ENCODE results near the gene FKBP11.
A peak's percentile ranks its signal among the peaks of the same experiment; 100 is the strongest.

FKBP11 gene

GRCh38 chr12:48957141-48958048 lies 32.1 kb upstream of the FKBP11 start, which contains the start of gene ARF3:
Gene ARF3, minus strand, starts transcription at chr12:48957487. Its CDS starts 16,392 bp downstream, at chr12:48941095.
- intact Hi-C loops (cut with DNase I) = no loop called here
- DNase-seq = peak; percentile 80 to 98 (median 94)

DNA sequence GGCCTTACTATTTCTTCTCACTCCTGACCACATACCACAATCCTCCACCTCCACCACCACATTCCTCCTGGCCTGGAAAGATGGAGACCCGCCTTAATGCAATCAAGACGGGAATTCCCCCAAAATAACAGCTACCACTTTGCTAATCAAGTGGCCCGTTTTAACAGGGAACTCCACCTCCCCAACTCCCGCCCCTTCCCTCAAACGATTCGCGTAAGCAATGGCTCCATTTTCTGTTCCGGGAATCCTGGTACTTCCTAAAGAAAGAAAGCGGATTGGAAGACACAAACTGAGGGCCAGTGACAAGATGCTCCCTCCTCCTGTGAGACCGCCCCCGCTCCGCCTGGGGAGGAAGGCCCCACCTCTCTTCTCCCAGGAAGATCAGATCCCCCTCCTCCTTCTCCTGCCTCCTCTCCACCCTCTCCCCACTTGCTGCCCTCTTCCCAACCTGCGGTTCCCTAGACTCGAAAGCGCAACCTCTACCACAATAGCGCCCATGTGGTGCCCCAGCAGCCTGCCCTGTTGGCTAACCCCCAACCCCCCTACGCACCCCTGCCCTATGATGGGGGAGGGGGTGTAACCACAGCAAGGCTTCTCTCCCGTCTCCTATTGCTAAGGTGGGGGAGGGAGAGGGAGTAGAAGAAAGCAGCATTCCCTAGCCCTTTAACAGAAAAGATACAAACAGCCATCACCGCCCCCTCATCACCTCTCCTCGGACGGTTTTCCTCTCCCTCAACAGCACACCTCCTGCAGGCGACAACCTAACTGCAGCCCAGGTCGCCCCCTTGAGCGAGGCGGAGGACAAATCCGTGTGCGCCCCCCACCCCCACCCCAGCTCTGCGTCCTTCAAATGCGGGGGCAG lies 31.2 kb upstream of the FKBP11 start:
- peak; percentile 54 to 95 (median 83) for DNase-seq
- intact Hi-C loops (cut with DNase I) = no loop called here

DNA sequence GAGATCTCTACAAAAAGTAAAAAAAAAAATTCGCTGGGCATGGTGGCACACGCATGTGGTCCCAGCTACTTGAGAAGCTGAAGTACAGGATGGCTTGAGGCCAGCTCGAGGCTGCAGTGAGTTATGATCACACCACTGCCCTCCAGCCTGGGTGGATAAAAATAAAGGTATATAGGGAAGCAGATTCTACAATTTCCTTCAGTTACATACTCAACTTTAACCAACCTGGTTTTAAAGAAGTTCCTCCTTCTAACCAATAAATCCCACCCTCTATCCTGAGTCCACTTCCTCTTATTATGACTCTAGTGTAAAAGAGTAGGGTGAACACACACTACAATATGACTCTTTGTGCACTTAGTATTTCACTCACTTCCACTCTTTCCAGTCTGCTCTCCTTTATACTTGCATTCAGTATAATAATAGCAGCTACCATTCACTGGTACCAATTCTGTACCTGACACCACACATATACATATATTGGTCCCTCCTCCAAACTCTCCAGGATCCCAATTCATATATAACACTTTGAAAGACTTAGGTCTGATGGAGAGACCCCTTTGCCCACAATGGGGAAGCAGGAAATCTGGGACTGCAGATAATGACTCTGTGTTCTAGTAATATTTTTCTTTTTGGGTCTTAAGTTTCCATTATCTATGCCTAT lies 29.7 kb upstream of the FKBP11 start:
- intact Hi-C loops (cut with DNase I) = no loop called here
- no peak for DNase-seq

DNA sequence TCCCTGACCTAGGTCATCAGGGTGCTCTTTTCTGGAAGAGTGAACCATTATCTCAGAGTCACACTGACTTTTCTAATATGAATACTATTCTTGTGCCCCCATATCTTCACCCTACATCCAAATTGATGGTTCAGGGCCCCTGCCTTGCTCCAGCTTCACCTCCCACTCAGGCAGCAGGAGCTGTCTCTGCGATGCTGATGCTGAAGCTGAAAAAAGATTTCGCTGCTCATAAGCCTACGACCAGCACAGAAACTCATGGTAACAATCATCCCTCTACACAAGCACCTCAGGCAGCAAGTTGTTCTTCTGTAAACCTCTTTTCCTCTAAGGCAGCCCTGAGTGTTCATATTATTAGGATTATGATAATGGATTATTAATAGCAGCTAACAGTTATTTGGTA lies 28.8 kb upstream of the FKBP11 start:
- peak in 7 of 42 donors; percentile 27 to 68 (median 46) for DNase-seq
- intact Hi-C loops (cut with DNase I) = no loop called here

GRCh38 chr12:48952691-48953090 lies 27.4 kb upstream of the FKBP11 start:
- intact Hi-C loops (cut with DNase I) = no loop called here
- DNase-seq = no peak

- intact Hi-C loops (cut with DNase I) = no loop called here
- DNase-seq = no peak
These were observed 22.4 kb upstream of the FKBP11 start for GRCh38 chr12:48947727-48948126.

- no peak for DNase-seq
- intact Hi-C loops (cut with DNase I) = no loop called here
These were observed 21.7 kb upstream of the FKBP11 start for GRCh38 chr12:48946943-48947342.

- DNase-seq = no peak
- intact Hi-C loops (cut with DNase I) = no loop called here
These were observed 20.9 kb upstream of the FKBP11 start for GRCh38 chr12:48946205-48946604.

DNA sequence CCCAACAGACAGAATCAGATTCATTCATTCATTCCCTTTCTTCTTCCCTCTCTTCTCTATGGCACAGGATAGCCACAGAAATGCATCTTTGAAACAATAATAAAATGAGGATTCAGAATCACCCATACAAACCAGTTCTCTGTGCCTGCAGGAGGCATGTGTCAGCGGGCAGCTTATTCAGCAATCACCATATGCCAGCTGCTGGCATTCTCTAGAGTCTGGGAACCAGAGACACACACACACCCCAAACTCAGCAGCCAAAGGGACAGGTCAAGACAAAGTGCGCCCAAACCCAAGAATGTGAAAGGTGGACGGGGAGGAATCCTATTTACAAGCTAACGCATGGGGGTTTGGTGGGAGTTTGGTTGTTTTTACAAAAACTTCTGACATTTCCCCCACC lies 17.9 kb upstream of the FKBP11 start:
- intact Hi-C loops (cut with DNase I) = no loop called here

DNA sequence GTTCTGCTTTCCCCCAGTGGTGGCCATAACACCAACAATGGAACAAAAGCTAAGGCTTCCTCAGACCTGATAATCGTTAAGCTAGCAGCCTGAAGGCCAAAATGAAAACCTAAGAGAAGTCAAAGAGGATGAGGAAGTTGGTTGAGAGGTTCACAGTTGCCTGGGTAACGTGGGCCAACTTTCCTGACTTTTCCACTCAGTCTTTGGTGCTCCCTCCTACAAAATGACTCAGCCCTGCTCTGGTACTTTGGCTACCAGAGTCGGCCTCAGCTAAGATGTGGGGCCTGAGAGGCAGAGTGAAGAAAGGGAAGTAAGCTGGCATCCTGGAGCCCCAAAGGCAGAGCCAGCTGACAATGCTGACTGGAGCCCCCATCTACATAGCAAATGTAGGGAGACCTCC lies 14.9 kb upstream of the FKBP11 start:
- peak in 11 of 42 donors; percentile 8 to 66 (median 32) for DNase-seq
- intact Hi-C loops (cut with DNase I) = no loop called here

More for the DNA sequence above, 17.9 kb upstream of the FKBP11 start:
- no peak for DNase-seq

GRCh38 chr12:48938805-48939204 lies 13.5 kb upstream of the FKBP11 start:
- DNase-seq = peak in 17 of 42 donors; percentile 15 to 68 (median 32)
- intact Hi-C loops (cut with DNase I) = loop anchor here (5.0 kb wide), 1 partner anchor 82 kb away; no protein-coding TSS in a partner anchor

- DNase-seq = no peak
- intact Hi-C loops (cut with DNase I) = loop anchor here (5.0 kb wide), 1 partner anchor 80 kb away; no protein-coding TSS in a partner anchor
These were observed 11.9 kb upstream of the FKBP11 start for GRCh38 chr12:48937170-48937569.

DNA sequence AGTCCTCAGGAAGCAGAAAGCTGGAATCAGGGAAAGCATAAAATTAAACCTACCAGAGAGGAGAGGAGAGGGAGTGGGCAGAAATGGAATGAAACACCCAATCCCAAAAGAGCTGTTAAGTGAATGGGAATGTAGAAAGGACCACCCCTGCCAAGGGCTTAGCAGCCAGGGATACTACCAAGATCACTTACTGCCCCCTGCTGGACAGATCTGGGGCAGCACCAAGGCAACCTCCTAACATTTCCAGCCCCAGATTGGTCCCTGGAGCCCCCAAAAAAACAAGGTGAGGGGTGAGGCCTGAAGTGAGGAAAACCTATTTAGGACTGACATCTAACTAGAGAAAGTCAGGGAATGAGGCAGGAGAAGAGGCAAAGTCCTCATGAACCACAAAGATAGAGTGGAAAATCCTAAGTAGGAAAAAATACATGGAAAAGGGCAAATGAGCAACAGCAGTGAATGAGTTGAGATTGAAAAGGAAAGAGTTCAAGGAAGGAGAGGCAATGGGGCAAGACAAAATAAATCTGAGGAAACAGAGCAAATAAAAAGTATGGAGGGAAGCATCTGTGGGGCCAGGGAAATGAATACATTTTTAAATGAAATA lies 11.2 kb upstream of the FKBP11 start:
- intact Hi-C loops (cut with DNase I) = loop anchor here (5.0 kb wide), 1 partner anchor 79 kb away; no protein-coding TSS in a partner anchor
- peak; percentile 38 to 91 (median 78) for DNase-seq

DNA sequence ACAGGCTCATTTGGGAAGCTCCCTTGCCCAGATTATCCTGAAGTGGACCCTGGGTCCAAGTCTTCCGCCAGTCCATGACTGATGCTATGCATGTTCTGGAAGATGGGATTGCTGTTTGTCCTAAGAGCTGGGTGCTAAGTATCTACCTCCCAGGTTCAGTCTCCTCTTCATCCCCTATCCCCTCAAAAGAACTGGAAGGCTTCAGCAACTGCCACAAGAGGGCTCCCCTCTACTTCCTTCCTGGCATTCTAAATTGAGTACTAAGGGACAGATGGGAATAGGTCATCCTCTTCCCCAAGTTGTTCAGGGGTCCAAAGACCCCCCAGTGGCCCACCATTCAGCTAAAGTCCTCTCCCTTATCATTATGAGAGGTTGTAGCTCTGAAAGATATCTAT lies 9.0 kb upstream of the FKBP11 start:
- intact Hi-C loops (cut with DNase I) = no loop called here
- peak in 2 of 42 donors; percentile 13 to 27 for DNase-seq

DNA sequence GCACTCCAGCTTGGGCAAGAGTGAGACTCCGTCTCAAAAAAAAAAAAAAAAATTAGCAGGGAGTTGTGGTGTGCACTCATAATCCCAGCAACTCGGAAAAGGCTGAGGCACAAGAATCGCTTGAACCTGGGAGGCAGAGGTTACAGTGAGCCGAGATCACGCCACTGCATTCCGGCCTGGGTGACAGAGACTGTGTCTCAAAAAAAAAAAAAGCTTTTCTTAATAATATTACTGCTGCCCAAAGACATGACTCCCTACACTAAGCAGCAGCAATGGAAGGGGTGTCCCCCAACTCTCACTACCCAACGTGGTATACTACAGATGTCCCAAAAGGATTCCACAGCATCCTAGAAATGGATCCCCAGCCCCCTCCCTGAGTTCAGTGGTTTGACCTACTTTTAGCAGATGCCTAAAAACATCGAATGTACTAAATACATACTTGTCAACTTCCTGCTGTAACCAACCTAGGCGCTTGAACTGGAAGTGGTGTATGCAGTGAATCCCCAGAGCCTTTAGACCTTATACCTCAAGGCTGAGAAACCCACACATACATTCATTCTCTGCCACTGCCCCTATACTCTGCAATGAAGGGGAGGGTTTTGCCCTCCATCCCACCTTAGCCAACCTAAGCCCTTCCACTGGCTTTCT lies 8.5 kb upstream of the FKBP11 start:
- intact Hi-C loops (cut with DNase I) = no loop called here
- no peak for DNase-seq

GRCh38 chr12:48932878-48933277 lies 7.6 kb upstream of the FKBP11 start:
- intact Hi-C loops (cut with DNase I) = no loop called here

GRCh38 chr12:48930475-48930874 lies 5.2 kb upstream of the FKBP11 start:
- no peak for DNase-seq
- intact Hi-C loops (cut with DNase I) = no loop called here

More at GRCh38 chr12:48932878-48933277, 7.6 kb upstream of the FKBP11 start:
- no peak for DNase-seq

- intact Hi-C loops (cut with DNase I) = no loop called here
- no peak for DNase-seq
These were observed 4.3 kb upstream of the FKBP11 start for GRCh38 chr12:48929551-48929950.
